Measurements from ENCODE around the gene SAMD4B.

The SAMD4B gene

DNA sequence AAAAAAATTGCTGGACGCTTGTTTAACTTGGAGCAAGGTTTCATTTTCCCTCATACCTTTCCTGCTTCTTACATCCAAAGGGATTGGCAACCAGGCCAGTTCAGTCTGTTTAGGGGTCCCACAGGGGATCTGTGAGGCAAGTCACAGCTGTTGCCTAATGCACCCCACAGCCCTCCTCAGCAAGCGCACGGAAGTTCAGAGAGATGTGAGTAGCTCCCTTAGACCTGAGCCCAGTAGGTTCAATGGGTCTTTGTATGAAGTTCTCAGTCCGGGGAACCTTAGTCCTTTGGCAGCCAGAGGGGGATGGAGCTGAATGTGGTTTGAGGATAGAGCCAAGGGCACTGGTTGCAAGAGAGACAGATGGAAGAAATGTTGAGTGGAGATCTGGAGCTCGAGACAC lies 13.0 kb downstream of the SAMD4B start:
- H3K27ac ChIP-seq (ENCODE audit: low read length) = no peak overlapping the region
- H3K27me3 ChIP-seq (replicated peaks; ENCODE audit: insufficient read depth, low read length) = no peaks in the 10 kb centered on the region
- no peaks in the 10 kb centered on the region for H3K9me2 ChIP-seq (replicated peaks; ENCODE audit: insufficient read depth, low read length)
- H3K4me1 ChIP-seq (ENCODE audit: low read length) = peaks cover 15% of the 10 kb centered on the region
- no peak for DNase-seq
- H3F3A ChIP-seq (ENCODE audit: insufficient read depth, low read length) = peaks cover 10% of the 10 kb centered on the region
- no peak for TF ChIP-seq EZH2 (optimal IDR thresholded peaks at IDR 0.05; ENCODE audit: low read depth, low read length)
- no peak for TF ChIP-seq EZH2phosphoT487 (IDR thresholded peaks at IDR 0.05; ENCODE audit: low read length)
- TF ChIP-seq, protein P1, sequence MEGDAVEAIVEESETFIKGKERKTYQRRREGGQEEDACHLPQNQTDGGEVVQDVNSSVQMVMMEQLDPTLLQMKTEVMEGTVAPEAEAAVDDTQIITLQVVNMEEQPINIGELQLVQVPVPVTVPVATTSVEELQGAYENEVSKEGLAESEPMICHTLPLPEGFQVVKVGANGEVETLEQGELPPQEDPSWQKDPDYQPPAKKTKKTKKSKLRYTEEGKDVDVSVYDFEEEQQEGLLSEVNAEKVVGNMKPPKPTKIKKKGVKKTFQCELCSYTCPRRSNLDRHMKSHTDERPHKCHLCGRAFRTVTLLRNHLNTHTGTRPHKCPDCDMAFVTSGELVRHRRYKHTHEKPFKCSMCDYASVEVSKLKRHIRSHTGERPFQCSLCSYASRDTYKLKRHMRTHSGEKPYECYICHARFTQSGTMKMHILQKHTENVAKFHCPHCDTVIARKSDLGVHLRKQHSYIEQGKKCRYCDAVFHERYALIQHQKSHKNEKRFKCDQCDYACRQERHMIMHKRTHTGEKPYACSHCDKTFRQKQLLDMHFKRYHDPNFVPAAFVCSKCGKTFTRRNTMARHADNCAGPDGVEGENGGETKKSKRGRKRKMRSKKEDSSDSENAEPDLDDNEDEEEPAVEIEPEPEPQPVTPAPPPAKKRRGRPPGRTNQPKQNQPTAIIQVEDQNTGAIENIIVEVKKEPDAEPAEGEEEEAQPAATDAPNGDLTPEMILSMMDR (IDR thresholded peaks at IDR 0.05; ENCODE audit: low read length) = no peak
- peaks cover 6% of the 10 kb centered on the region; the same call in 1 of the 2 replicates for H3K36me3 ChIP-seq (replicated peaks; ENCODE audit: insufficient read depth, low read length)
- no peak overlapping the region for H3K4me2 ChIP-seq (ENCODE audit: low read depth, low read length)
- H3K4me3 ChIP-seq (ENCODE audit: low read length) = no peak overlapping the region
- H3K79me2 ChIP-seq (ENCODE audit: low read length) = peaks cover 21% of the 10 kb centered on the region
- no peaks in the 10 kb centered on the region for H4K20me1 ChIP-seq (ENCODE audit: insufficient read depth, low read length)
- no peak overlapping the region for H3K9ac ChIP-seq (ENCODE audit: low read length)
- no peak overlapping the region for H2AFZ ChIP-seq (ENCODE audit: low read length)
- no peaks in the 10 kb centered on the region for H3K9me3 ChIP-seq (replicated peaks; ENCODE audit: insufficient read depth, low read length)

DNA sequence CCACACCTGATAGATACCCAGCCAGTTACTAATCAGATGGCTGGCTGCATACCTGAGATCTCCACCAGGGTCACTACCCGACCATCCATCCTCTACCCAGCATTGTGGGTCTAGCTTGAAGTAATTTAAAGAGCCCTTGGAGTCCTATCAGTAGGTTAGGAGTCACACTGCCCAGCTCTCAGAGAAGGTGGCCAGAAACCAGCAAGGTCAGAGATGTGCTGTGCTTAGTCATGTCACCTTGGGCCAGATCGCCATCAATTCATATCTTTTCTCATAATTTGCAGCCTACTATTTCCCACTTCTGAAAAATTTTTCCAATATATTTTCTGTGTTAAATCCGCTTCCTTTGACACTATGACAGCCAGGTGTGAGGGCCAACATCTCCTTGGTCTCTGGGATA lies 13.9 kb downstream of the SAMD4B start:
- Histone ChIP-seq H3K27ac (ENCODE audit: low read length) (no peak overlapping the region), H3K9me2 (replicated peaks; ENCODE audit: insufficient read depth, low read length) (no peaks in the 10 kb centered on the region), H3K79me2 (ENCODE audit: low read length) (peaks cover 21% of the 10 kb centered on the region), H3K9ac (ENCODE audit: low read length) (no peak overlapping the region), H3K4me1 (ENCODE audit: low read length) (peaks cover 10% of the 10 kb centered on the region), H3K4me3 (ENCODE audit: low read length) (no peak overlapping the region), H3K36me3 (replicated peaks; ENCODE audit: insufficient read depth, low read length) (peaks cover 6% of the 10 kb centered on the region; the same call in 1 of the 2 replicates), H3F3A (ENCODE audit: insufficient read depth, low read length) (peaks cover 9% of the 10 kb centered on the region), H3K9me3 (replicated peaks; ENCODE audit: insufficient read depth, low read length) (no peaks in the 10 kb centered on the region), H3K27me3 (replicated peaks; ENCODE audit: insufficient read depth, low read length) (no peaks in the 10 kb centered on the region), H4K20me1 (ENCODE audit: insufficient read depth, low read length) (no peaks in the 10 kb centered on the region), H2AFZ (ENCODE audit: low read length) (no peak overlapping the region), H3K4me2 (ENCODE audit: low read depth, low read length) (no peak overlapping the region)
- TF ChIP-seq, protein P1 (IDR thresholded peaks at IDR 0.05; ENCODE audit: low read length) = no peak
- TF ChIP-seq EZH2 (optimal IDR thresholded peaks at IDR 0.05; ENCODE audit: low read depth, low read length) = no peak
- DNase-seq = no peak

DNA sequence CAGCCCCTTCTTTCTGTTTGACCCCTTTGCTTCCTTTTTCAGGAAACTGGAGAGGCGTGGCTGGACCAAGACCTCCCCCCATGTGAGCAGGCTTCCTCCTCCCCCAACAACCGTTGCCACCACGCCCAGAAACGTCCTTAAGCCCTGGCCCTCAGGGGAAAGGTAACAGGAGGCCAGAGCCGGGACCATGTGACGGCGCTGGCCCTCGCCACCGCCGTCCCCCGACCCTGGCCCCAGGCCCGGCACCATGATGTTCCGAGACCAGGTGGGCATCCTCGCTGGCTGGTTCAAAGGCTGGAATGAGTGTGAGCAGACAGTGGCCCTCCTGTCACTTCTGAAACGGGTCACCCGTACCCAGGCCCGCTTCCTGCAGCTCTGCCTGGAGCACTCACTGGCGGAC lies 14.4 kb downstream of the SAMD4B start:
- Histone ChIP-seq H3K4me3 (ENCODE audit: low read length) (no peak overlapping the region), H3K4me1 (ENCODE audit: low read length) (peaks cover 5% of the 10 kb centered on the region), H3K9me2 (replicated peaks; ENCODE audit: insufficient read depth, low read length) (no peaks in the 10 kb centered on the region), H2AFZ (ENCODE audit: low read length) (no peak overlapping the region), H3K27ac (ENCODE audit: low read length) (no peak overlapping the region), H3K9me3 (replicated peaks; ENCODE audit: insufficient read depth, low read length) (no peaks in the 10 kb centered on the region), H4K20me1 (ENCODE audit: insufficient read depth, low read length) (no peaks in the 10 kb centered on the region), H3K27me3 (replicated peaks; ENCODE audit: insufficient read depth, low read length) (no peaks in the 10 kb centered on the region), H3K36me3 (replicated peaks; ENCODE audit: insufficient read depth, low read length) (peaks cover 6% of the 10 kb centered on the region; the same call in 1 of the 2 replicates), H3K9ac (ENCODE audit: low read length) (no peak overlapping the region), H3K79me2 (ENCODE audit: low read length) (peaks cover 20% of the 10 kb centered on the region), H3K4me2 (ENCODE audit: low read depth, low read length) (no peak overlapping the region), H3F3A (ENCODE audit: insufficient read depth, low read length) (peaks cover 3% of the 10 kb centered on the region; the same call in 1 of the 2 replicates)
- no peak for DNase-seq
- TF ChIP-seq EZH2phosphoT487 (IDR thresholded peaks at IDR 0.05; ENCODE audit: low read length) = no peak
- no peak for TF ChIP-seq EZH2 (optimal IDR thresholded peaks at IDR 0.05; ENCODE audit: low read depth, low read length)
- TF ChIP-seq, protein P1 (IDR thresholded peaks at IDR 0.05; ENCODE audit: low read length) = no peak
